Sigmoid colon (tissue), 4 donors: Measurements from ENCODE around the gene HOXA2.

ENCODE experiments used
- CTCF ChIP-seq, 4 experiments: fragments of 450-650 bp in 3 of 4; fragments of 200-600 bp in 1 of 4; IDR thresholded peaks; one replicate each; pipeline ENCODE4 v1.5.1; 2016 to 2019; ENCODE audit warnings: antibody characterized with exemption in 4 of 4, mild to moderate bottlenecking in 3 of 4, moderate library complexity in 2 of 4
- EP300 ChIP-seq, 4 donors: sonication (generic); formaldehyde crosslinking; IDR thresholded peaks; one replicate each; pipeline ENCODE4 v1.6.1; 2017; ENCODE audit warnings: antibody characterized with exemption in 4 of 4
- POLR2A ChIP-seq, 2 donors: fragments of 450-650 bp; IDR thresholded peaks; one replicate each; pipeline ENCODE4 v1.6.1; 2016; ENCODE audit warnings: antibody characterized with exemption in 2 of 2, mild to moderate bottlenecking in 2 of 2, moderate library complexity in 2 of 2
- POLR2AphosphoS5 ChIP-seq, 4 donors: sonication (generic); formaldehyde crosslinking; IDR thresholded peaks; one replicate each; pipeline ENCODE4 v1.6.1; 2017; ENCODE audit warnings: antibody characterized with exemption in 4 of 4

- TF ChIP-seq CTCF (IDR thresholded peaks at IDR 0.05): no peak
- peak in 1 of 4 donors; percentile 44 for TF ChIP-seq POLR2AphosphoS5 (IDR thresholded peaks at IDR 0.05)
- TF ChIP-seq POLR2A (IDR thresholded peaks at IDR 0.05): no peak
- no peak for TF ChIP-seq EP300 (IDR thresholded peaks at IDR 0.05)
Observed at GRCh38 chr7:27111042-27111750, 8.7 kb upstream of the HOXA2 start.
